Activated CD8-positive, alpha-beta memory T cell treated with anti-CD3 and anti-CD28 coated beads, Interleukin-2, amount 10 ng/mL, durations not matched to agents 7 days and 5 days (primary cell): ENCODE results near the gene WNK2. TPM values are rescaled to one million over a fixed set of nuclear protein-coding genes. Genes with fewer than 3 reads are reported as not detected.
"Not testable (repeated sequence)": the region's sequence is repeated elsewhere in the genome, so short reads cannot be mapped to it uniquely, and the experiment has no call there.

Experiments used
- ATAC-seq: fragments of 150-1000 bp; cut with Tn5 transposase; one replicate; pipeline ENCODE4 v1.10.0; 2021; ENCODE audit warnings: moderate library complexity
- CTCF ChIA-PET: fragments of 350-600 bp; sonication (Branson Sonifier 250); formaldehyde crosslinking; loops from one replicate; lab custom pipeline; 2021; ENCODE audit warnings: antibody characterized with exemption; lab: Charles Lee
- DNase-seq: peaks from one replicate; pipeline ENCODE4 v3.0.0-alpha.2; 2020
- H3K27ac Mint-ChIP-seq: one replicate; pipeline ENCODE4 v1.8.0; 2021; ENCODE audit warnings: mild to moderate bottlenecking, mixed read lengths
- H3K27me3 Mint-ChIP-seq: one replicate; pipeline ENCODE4 v1.8.0; 2021; ENCODE audit warnings: mixed read lengths
- H3K36me3 Mint-ChIP-seq: one replicate; pipeline ENCODE4 v1.8.0; 2021; ENCODE audit warnings: mild to moderate bottlenecking, mixed read lengths
- H3K4me1 Mint-ChIP-seq: one replicate; pipeline ENCODE4 v1.8.0; 2021; ENCODE audit warnings: mixed read lengths
- H3K4me3 Mint-ChIP-seq: one replicate; pipeline ENCODE4 v1.8.0; 2021; ENCODE audit warnings: mild to moderate bottlenecking, moderate library complexity, mixed read lengths
- H3K9me3 Mint-ChIP-seq: one replicate; pipeline ENCODE4 v1.8.0; 2022; ENCODE audit warnings: low read depth, mixed read lengths
- total RNA-seq, 2 experiments: library from RNA; stranded (reverse); gene quantifications; one replicate each; pipeline ENCODE4 v1.2.3, GENCODE V29; 2021

WNK2 gene
- total RNA-seq, 2 experiments from 2014 or later = not detected

GRCh38 chr9:93240891-93241334 lies 57.0 kb downstream of the WNK2 start:
- Mint-ChIP-seq H3K27me3 (peaks cover 6% of the 10 kb centered on the region), H3K27ac (no peak overlapping the region), H3K4me3 (no peak overlapping the region), H3K4me1 (peaks cover 19% of the 10 kb centered on the region), H3K9me3 (peaks cover 7% of the 10 kb centered on the region), H3K36me3 (peaks cover 7% of the 10 kb centered on the region)
- ATAC-seq (no peak), DNase-seq (no peak)
- CTCF ChIA-PET = no interaction called here

- no peaks in the 10 kb centered on the region for H3K9me3 Mint-ChIP-seq
- no peak overlapping the region for H3K27ac Mint-ChIP-seq
- DNase-seq (no peak), ATAC-seq (no peak)
- H3K4me3 Mint-ChIP-seq = no peak overlapping the region
- H3K4me1 Mint-ChIP-seq = peaks cover 4% of the 10 kb centered on the region
- no peaks in the 10 kb centered on the region for H3K27me3 Mint-ChIP-seq
- CTCF ChIA-PET = no interaction called here
- H3K36me3 Mint-ChIP-seq = no peaks in the 10 kb centered on the region
These were observed 59.2 kb downstream of the WNK2 start for GRCh38 chr9:93243112-93243511.

GRCh38 chr9:93244101-93244500 lies 60.2 kb downstream of the WNK2 start:
- no peaks in the 10 kb centered on the region for H3K4me1 Mint-ChIP-seq

GRCh38 chr9:93244510-93245436 lies 60.8 kb downstream of the WNK2 start:
- ATAC-seq (no peak), DNase-seq (no peak)
- CTCF ChIA-PET = no interaction called here
- H3K36me3 Mint-ChIP-seq = no peaks in the 10 kb centered on the region
- no peaks in the 10 kb centered on the region for H3K4me1 Mint-ChIP-seq
- no peaks in the 10 kb centered on the region for H3K9me3 Mint-ChIP-seq
- H3K27me3 Mint-ChIP-seq = peaks cover 5% of the 10 kb centered on the region
- H3K4me3 Mint-ChIP-seq = no peak overlapping the region
- H3K27ac Mint-ChIP-seq = no peak overlapping the region

More at GRCh38 chr9:93244101-93244500, 60.2 kb downstream of the WNK2 start:
- no peak overlapping the region for H3K4me3 Mint-ChIP-seq
- H3K9me3 Mint-ChIP-seq = no peaks in the 10 kb centered on the region
- H3K27ac Mint-ChIP-seq = no peak overlapping the region
- H3K36me3 Mint-ChIP-seq = no peaks in the 10 kb centered on the region
- no peak for DNase-seq
- H3K27me3 Mint-ChIP-seq = peaks cover 3% of the 10 kb centered on the region
- no peak for ATAC-seq
- CTCF ChIA-PET = no interaction called here

GRCh38 chr9:93245437-93245970 lies 61.6 kb downstream of the WNK2 start:
- no peak overlapping the region for H3K4me3 Mint-ChIP-seq
- H3K4me1 Mint-ChIP-seq = no peaks in the 10 kb centered on the region
- peaks cover 5% of the 10 kb centered on the region for H3K27me3 Mint-ChIP-seq
- no peaks in the 10 kb centered on the region for H3K9me3 Mint-ChIP-seq
- H3K27ac Mint-ChIP-seq = no peak overlapping the region
- ATAC-seq (no peak), DNase-seq (no peak)
- CTCF ChIA-PET = no interaction called here
- H3K36me3 Mint-ChIP-seq = no peaks in the 10 kb centered on the region

GRCh38 chr9:93246111-93246510 lies 62.2 kb downstream of the WNK2 start:
- H3K27ac Mint-ChIP-seq = no peak overlapping the region
- no peaks in the 10 kb centered on the region for H3K4me1 Mint-ChIP-seq
- DNase-seq (no peak), ATAC-seq (no peak)
- H3K4me3 Mint-ChIP-seq = no peak overlapping the region
- no peaks in the 10 kb centered on the region for H3K9me3 Mint-ChIP-seq
- H3K36me3 Mint-ChIP-seq = no peaks in the 10 kb centered on the region
- peaks cover 5% of the 10 kb centered on the region for H3K27me3 Mint-ChIP-seq
- CTCF ChIA-PET = interaction anchor here (0.7 kb wide), 1 partner anchor 91 kb away, joined by 3 read pairs; no protein-coding TSS in a partner anchor

GRCh38 chr9:93246526-93246925 lies 62.6 kb downstream of the WNK2 start:
- DNase-seq (no peak), ATAC-seq (no peak)
- Mint-ChIP-seq H3K36me3 (no peaks in the 10 kb centered on the region), H3K27ac (no peak overlapping the region), H3K4me1 (no peaks in the 10 kb centered on the region), H3K4me3 (no peak overlapping the region), H3K9me3 (no peaks in the 10 kb centered on the region), H3K27me3 (peaks cover 5% of the 10 kb centered on the region)
- CTCF ChIA-PET = interaction anchor here (0.7 kb wide), 1 partner anchor 91 kb away, joined by 3 read pairs; no protein-coding TSS in a partner anchor

- no peaks in the 10 kb centered on the region for H3K4me1 Mint-ChIP-seq
- H3K27me3 Mint-ChIP-seq = peaks cover 5% of the 10 kb centered on the region
- no peaks in the 10 kb centered on the region for H3K9me3 Mint-ChIP-seq
- DNase-seq (no peak), ATAC-seq (no peak)
- no peak overlapping the region for H3K4me3 Mint-ChIP-seq
- CTCF ChIA-PET = no interaction called here
- no peak overlapping the region for H3K27ac Mint-ChIP-seq
- no peaks in the 10 kb centered on the region for H3K36me3 Mint-ChIP-seq
These were observed 63.3 kb downstream of the WNK2 start for GRCh38 chr9:93247099-93247865.

GRCh38 chr9:93247892-93248291 lies 64.0 kb downstream of the WNK2 start:
- H3K27ac Mint-ChIP-seq = no peak overlapping the region
- no peak for ATAC-seq
- CTCF ChIA-PET = no interaction called here

GRCh38 chr9:93248386-93249040 lies 64.6 kb downstream of the WNK2 start:
- Mint-ChIP-seq H3K9me3 (no peaks in the 10 kb centered on the region), H3K27me3 (peaks cover 5% of the 10 kb centered on the region), H3K27ac (no peak overlapping the region), H3K4me3 (no peak overlapping the region), H3K4me1 (no peaks in the 10 kb centered on the region), H3K36me3 (no peaks in the 10 kb centered on the region)
- ATAC-seq (no peak), DNase-seq (no peak)
- CTCF ChIA-PET = no interaction called here

More at GRCh38 chr9:93247892-93248291, 64.0 kb downstream of the WNK2 start:
- DNase-seq = no peak
- H3K4me3 Mint-ChIP-seq = no peak overlapping the region
- H3K9me3 Mint-ChIP-seq = no peaks in the 10 kb centered on the region
- no peaks in the 10 kb centered on the region for H3K4me1 Mint-ChIP-seq
- H3K27me3 Mint-ChIP-seq = peaks cover 5% of the 10 kb centered on the region
- no peaks in the 10 kb centered on the region for H3K36me3 Mint-ChIP-seq

- no peak for DNase-seq
These were observed 66.2 kb downstream of the WNK2 start for GRCh38 chr9:93250185-93250584.

GRCh38 chr9:93251309-93251708 lies 67.4 kb downstream of the WNK2 start:
- not testable (repeated sequence) for H3K27me3 Mint-ChIP-seq, H3K9me3 Mint-ChIP-seq, DNase-seq, H3K4me3 Mint-ChIP-seq, ATAC-seq, H3K36me3 Mint-ChIP-seq, H3K4me1 Mint-ChIP-seq, H3K27ac Mint-ChIP-seq
- CTCF ChIA-PET = interaction anchor here (0.7 kb wide), 1 partner anchor 144 kb away, joined by 4 read pairs; no protein-coding TSS in a partner anchor

More at GRCh38 chr9:93250185-93250584, 66.2 kb downstream of the WNK2 start:
- no peak for ATAC-seq
- no peaks in the 10 kb centered on the region for H3K4me1 Mint-ChIP-seq
- no peaks in the 10 kb centered on the region for H3K36me3 Mint-ChIP-seq
- no peak overlapping the region for H3K27ac Mint-ChIP-seq
- H3K9me3 Mint-ChIP-seq = no peaks in the 10 kb centered on the region
- H3K27me3 Mint-ChIP-seq = peaks cover 7% of the 10 kb centered on the region
- H3K4me3 Mint-ChIP-seq = no peak overlapping the region
- CTCF ChIA-PET = interaction anchor here (0.7 kb wide), 1 partner anchor 53 kb away, joined by 6 read pairs; no protein-coding TSS in a partner anchor
